NCI-H1930 (cell line): ENCODE data around the gene SMIM14.
A peak's percentile ranks its signal among the peaks of the same experiment; 100 is the strongest.
"Not testable (repeated sequence)": the region's sequence is repeated elsewhere in the genome, so short reads cannot be mapped to it uniquely, and the experiment has no call there.

Experiments
- DNase-seq, 2 experiments: peaks; one replicate each; lab custom pipeline; 2025; lab: John Stamatoyannopoulos, UW

The SMIM14 gene

DNA sequence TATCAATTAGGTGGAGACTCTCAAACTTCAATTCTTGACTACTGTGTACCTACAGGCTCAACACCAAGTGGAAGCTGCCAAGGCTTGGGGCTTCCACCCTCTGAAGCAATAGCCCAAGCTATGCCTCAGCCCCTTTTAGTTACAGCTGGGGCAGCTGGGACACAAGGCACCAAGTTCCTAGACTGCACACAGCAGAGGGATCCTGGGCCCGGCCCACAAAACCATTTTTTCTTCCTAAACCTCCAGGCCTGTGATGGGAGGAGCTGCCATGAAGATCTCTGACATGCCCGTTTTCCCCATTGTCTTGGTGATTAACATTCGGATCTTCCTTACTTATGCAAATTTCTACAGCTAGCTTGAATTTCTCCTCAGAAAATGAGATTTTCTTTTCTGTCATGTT is 108.0 kb downstream of the SMIM14 start:
- no peak for DNase-seq

DNA sequence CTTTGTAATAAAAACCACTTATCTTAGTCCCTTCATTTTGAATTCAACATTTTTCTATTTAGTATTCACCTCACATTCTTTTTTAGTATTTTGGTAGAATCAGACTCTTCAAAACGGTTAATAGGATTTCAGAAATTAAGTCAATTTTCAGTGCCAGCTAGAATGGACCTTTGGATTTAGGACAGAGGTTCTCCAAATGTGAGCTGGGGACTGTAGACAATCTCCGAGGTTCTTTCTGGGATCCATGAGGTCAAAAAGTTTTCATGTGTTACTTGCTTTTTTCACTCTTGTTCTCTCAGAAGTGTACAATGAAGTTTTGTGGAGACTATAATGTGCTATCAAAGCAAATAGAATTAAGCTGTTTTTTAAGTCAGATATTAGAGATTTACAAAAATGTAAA is 109.1 kb downstream of the SMIM14 start:
- no peak for DNase-seq

DNA sequence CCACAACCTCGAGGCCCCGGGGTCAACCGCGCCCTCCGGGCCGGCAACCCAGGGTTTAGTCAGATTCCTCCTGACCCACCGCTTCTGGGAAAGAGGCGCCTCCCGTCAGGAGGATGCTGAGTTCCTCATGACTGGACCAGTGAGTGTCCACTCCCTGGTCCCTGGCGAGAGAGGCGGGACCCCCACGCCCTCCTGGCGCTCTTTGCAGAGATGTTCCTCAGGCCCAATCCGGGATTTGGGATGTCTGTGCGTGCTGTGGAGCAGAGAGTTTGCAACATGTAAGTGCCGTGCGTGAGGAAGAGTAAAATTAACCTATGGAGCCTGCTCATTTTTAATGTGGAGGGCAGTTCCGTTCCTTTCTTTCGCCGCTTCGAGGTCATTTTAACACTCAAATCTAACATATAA is 110.6 kb downstream of the SMIM14 start:
- DNase-seq = peak in 1 of 2 experiments; percentile 35

DNA sequence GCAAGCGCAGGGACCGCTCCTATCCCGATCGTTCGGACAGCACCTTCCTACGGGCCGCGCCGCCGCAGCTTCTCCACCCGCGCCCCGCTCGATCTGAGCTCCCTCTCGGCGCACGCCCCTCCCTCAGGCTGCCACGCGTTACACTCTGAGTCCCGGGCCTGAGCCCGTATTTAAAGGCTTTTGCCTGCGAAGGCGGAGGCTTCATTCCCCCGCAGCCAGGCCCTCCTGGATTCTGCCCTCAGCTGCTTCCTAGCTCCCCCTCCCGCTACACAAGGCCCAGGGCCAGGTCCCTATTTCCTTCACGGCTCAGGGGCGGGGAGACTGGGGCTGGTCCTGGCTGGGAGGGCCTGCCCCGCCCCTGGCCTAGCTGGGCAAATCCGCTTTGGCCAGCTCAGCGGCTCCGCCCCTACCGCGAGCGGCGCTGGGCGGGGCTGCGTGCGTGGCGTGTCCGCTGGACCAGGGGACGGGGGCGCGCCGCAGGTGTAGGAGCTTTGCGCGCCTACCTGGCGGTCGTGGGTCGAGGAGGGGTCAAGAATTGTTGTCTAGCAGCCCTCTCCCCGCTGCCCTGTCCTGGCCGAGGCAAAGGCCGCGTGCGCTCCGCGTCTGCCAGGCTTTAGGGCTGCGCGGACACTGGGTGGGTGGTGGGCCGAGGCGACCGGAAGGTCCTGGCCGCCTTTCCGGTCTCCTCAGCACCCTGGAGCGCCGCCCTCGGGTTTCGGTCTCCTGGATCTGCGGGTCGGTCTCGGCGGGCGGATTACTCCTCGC is 111.2 kb downstream of the SMIM14 start, which contains the start of gene UGDH:
Gene UGDH (minus strand): TSS at position 144 of the 765 bp plus-strand sequence. CDS start 5,927 bp downstream, outside the sequence.
- peak; percentile 83 to 89 for DNase-seq

DNA sequence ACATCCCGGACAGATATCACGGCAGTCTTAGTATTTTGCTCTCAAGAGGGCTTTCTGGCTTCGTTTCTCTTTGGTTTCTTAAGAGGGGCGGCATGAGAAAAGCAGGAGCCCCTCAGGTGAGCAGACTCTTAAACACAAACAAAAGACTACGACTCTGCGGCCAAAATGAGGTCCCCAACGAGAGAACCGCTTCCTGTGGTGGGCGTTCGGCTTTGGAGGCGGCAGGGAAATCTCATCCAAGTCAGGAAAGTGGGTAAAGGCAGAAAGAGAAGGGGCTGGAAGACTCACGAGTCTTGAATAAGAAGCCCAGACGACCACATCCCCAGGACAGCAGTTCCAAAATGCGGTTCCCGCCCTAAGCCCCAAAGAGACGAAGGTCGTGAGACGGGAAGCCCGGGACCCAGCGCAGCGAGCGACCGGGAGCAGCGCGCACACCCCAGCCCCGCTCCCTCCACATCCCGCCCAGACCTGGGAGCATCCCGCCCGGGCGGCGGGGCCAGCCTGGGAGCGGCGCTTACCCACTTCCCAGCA is 111.8 kb downstream of the SMIM14 start:
- no peak for DNase-seq

DNA sequence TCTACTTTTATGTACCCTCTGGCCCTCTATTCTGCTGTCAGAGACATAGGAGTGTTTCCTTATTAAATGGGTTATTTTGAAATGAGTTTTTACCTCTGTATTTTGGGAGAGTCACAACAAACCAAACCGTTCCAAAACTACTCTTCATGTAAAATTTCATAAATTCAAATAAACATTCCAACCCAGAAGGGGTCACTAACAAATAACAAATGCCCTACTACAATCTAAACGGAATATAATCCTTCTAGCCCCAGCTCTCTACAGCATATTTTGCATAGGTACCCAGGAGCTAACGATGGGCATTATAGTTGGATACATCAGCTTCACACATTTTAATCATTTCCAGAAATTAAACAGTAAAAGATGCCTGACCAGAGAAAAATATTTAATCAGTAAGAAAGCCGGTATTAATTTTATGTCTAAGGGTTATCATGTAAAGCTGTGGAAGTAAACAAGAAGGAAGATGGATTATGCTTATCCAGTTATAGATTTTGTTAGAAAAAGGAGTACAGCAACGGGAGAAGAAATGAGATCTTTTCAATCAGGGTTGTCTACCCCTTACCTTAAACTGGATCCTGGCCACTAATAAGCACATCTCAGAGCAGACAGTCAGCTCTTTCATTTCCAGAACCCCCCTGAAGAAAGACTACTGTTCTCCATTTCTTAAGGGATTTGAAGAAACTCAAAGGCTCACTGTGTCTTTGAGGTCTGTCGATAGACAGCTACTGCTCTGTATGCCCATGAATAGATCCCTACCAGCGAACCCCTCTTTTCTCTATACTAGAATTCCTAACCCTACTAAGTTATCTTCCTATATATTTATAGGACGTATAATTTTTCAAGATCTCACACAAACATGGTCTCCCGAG is 112.6 kb downstream of the SMIM14 start:
- no peak for DNase-seq

DNA sequence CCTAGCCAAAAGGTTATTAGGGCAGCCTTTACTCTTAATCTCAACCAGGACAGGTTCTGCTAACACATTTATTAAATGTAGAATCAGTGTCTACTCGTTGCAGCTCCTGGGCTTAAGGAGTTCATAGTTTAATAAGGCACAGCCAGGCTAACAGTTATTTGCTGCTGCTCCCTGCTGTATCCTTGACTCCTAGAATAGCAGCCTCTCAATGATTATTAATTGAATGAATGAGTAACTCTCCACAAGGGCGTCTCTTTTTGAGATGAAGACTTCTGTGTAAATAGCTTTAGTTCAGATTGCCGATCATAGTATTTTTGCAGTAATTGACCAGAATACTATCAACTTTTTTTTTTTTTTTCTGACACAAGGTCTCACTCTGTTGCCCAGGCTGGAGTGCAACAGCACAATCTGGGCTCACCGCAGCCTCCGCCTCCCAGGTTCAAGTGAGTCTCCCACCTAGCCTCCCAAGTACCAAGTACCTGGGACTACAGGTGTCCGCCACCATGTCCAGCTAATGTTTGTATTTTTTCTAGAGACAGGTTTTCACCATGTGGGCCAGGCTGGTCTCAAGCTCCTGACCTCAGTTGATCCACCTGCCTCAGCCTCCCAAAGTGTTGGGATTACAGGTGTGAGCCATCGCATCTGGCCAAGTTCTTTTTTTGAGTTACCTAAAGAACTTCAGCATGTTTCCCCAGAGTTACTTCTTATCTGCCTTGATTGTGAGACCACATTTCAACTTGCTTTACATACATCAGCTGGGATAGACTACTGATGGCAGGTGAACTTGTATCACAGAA is 114.3 kb downstream of the SMIM14 start:
- no peak for DNase-seq

DNA sequence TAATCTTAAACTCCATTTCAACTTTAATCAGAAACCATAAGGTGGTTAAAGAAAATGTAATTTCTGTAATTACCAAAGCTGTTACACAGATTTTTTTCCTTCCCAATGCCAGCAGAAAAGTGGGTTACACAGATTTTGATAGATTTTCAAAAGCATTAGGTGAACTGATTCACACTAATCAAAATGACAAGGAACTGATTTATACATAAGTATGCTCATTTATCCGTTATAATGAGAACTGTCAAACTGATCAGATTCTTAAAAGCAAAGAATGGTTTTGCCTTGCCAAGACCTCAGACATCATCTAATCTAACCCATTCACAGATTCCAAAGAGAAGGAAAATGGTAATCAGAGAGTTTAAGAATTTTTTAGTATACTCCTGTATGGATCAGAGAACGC is 116.6 kb downstream of the SMIM14 start:
- no peak for DNase-seq

DNA sequence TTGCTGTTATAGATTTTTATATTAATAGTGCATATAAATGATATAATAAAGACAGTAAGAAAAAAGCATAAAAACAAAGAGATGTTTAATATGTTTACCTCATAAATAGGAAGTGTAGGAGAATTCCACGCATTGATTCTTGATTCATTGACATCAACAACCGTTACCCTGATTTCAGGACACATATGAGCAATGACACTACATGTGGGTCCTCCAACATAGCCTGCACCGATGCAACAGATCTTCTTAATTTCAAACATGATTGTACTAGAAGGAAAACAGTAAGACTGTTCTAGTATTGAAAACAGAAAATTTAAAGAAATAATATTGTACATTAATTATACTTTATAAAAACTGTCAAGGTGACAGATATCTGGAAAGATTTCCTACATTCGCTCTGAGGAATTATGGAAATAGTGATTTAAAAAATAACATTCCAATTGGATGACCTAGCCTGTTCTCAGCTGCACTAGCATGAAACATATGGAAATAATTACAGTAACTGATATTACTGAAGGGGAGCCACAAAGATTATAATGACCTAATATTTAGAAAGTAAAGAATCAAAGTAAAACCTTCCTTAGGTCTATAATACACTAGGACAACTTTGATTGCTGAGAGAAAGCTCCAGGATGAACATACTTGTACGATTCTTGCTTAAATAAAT is 117.3 kb downstream of the SMIM14 start:
- no peak for DNase-seq

DNA sequence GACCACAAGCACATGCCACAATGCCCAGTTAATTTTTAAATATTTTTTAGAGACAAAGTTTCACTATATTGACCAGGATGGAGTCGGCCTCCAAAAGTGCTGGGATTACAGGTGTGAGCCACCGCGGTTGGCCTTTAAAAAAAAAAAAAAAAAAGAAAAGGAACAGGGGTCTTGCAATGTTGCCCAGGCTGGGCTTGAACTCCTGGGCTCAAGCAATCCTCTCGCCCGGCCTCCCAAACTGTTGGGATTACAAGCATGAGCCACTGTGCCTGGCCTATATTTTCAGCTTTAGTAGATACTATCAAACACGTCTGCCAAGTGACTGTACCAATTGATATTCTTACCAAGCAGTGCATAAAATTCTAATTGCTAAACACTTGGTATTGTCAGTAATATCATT is 120.2 kb downstream of the SMIM14 start:
- DNase-seq = no peak

DNA sequence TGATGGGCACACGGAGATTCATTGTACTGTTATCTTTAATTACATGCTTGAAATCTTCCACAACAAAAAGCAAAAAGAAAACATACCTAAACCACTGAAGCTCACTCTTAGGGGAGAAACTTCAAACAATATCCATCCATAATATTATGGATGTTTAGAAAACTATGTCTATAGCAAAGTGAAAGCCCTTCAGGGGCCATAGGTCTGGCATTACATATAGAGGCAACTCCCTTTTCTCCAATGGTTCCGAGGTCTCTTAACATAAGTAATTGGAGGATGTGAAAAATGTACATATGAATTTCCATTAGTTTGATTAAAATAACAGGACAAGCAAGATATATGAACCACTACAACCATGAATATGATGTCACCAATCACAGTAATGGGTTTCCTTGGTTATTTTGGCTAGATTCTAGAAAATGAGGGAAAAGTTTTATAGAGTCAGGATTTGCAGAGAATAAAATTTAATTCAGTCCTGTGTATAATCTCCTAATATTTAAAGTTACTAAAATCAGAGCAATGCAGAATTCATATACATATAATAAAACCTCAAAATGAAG is 122.2 kb downstream of the SMIM14 start:
- no peak for DNase-seq

DNA sequence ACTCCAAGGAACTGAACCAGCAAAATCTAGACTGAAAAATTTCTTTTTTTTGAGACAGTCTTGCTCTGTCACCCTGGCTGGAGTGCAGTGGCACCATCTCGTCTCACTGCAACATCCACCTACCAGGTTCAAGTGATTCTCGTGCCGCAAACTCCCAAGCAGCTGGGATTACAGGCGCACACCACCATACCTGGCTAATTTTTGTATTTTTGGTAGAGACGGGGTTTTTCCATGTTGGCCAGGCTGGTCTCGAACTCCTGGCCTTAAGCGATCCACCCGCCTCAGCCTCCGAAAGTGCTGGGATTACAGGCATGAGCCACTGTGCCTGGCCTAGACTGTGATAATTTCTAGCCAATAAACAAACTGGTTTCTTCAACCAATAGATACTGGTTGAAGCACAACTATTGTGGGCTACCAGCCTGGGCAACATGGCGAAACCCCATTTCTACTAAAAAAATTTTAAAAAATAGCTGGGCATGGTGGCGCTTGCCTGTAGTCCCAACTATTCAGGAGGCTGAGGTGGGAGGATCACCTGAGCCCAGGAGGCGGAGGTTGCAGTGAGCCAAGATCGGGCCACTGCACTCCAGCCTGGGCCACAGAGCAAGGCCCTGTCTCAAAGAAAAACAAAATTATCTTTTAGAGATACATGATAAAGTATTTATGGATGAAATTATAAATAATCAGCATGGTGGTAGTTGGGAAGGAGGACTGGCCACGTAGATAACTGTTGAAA is 122.8 kb downstream of the SMIM14 start:
- not testable (repeated sequence) for DNase-seq

DNA sequence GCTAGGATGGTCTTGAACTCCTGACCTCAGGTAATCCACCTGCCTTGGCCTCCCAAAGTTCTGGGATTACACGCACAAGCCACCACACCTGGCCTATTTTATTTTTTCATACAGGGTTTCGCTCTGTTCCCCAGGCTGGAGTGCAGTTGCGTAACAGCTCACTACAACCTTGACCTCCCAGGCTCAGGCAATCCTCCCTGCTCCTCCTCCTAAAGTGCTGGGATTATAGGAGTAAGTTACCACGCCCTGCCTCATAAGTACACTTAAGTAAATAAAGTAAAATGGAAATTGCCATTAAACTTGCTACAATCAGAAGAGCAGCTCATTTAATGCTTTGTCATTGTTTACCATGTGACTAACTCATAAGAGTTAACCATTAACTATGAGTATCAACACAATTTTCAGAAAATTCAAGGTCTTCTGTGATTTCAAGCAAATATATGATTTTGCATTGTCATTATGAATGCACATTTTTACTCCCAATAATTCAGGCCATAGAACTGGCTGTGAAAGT is 123.7 kb downstream of the SMIM14 start:
- DNase-seq = no peak

DNA sequence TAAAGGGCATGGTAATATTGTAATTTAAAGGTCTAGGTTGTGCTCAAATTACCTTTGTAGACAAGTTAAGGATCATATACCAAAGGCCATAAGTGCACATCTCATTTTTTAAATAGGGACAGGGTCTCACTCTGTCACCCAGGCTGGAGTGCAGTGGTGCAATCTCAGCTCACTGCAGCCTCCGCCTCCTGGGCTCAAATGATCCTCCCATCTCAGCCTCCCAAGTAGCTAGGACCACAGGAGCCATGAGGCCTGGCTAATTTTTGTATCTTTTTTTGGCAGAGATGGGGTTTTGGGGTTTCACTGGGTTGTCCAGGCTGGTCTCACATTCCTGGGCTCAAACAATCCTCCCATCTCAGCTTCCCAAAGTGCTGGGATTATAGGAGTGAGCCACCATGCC is 124.4 kb downstream of the SMIM14 start:
- not testable (repeated sequence) for DNase-seq

DNA sequence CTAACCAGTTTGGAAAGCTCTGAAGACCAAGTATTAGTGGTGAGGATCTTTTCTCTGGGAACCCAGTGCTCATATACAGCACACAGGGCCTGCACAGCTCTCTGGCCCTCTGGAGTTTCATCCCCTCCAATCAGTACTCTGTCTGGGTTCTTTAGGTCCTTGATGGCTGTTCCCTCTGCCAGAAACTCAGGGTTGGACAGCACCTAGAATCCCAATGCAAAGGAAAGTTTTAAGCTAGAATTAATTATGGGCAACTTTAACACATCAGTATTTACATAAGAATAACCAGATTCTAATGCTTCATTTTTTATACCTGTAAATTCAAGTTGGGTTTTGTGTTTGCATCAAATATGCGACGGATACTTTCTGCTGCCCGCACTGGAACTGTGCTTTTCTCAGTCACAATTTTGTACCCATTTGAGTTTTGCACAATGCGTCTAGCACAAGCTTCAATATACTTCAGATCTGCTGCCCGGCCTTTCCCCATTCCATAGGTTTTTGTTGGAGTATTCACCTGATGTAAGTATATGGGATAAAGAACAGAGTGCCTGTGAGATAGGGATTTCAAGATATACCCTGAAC is 128.2 kb downstream of the SMIM14 start:
- DNase-seq = no peak

DNA sequence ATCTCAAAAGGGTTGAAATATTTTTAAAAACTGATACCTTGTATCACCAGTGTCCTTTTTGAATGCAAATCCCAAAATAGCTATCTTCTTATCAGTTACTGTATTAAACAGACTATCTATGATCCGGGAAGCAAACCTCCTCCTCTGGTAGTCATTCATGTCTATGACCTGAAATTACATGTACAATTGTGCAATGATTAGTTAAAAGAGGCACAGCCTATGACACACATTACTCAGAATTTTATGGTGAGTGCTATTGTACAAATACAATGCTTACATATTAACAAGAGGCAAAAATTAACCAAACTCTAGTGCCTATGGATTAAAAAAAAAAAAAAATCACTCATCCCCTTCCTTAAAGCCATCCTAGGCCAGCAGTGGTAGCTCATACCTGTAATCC is 133.1 kb downstream of the SMIM14 start:
- no peak for DNase-seq

DNA sequence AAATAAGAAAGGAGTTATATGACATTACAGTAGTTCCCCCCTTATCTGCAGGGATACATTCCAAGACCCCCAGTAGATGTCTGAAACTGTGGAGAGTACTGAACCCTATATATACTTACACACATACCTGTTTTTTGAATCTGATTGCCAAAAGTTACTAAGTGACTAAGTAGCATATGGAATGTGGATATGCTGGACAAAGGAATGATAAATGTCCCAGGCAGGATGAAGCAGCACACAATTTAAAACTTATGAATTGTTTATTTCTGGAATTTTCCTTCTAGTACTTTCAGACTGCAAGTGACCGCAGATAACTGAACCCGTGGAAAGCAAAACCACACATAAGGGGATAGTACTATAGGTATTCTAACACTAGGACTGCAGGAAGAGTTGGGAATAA is 134.1 kb downstream of the SMIM14 start:
- no peak for DNase-seq

DNA sequence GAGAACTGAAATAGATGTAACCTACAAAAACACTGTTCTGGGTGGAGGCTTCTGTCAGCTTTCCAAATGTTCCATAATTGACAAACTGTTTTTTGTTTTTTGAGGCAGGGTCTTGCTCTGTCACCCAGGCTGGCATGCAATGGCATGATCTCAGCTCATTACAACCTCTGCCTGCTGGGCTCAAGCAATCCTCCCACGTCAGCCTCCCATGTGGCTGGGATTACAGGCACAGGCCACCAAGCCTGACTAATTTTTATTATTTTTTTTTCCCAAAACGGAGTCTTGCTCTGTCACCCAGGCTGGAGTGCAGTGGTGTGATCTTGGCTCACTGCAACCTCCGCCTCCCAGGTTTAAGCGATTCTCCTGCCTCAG is 136.0 kb downstream of the SMIM14 start:
- DNase-seq = not testable (repeated sequence)

DNA sequence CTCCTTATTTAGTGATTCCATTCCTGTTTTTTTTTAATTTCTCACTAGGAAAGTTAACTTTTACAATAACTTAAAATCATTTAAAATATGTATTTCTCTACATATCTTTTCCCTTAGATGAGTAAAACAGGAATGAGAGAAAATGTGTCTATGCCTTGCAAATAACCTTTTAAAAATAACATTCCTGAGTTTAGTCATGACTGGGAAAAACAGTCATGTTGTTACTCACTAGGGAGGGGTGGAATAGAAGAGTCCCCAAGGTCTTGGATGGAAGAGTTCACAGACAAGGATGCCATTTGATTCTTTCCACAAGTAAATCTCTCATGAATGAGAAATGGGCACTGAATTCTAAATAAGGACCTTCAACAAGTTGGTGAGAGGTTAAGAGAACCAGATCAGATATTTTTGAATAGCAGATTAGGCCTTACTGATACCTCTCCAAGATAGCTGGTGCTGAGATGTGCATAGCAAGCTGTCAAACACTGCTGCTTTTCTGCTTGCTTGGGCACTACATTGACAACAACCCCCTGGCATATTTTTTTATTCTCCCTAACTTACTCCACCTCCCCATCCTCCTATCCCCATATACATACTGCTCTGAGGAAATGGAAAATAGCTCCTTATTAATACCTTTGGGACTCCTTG is 136.5 kb downstream of the SMIM14 start:
- DNase-seq = no peak

DNA sequence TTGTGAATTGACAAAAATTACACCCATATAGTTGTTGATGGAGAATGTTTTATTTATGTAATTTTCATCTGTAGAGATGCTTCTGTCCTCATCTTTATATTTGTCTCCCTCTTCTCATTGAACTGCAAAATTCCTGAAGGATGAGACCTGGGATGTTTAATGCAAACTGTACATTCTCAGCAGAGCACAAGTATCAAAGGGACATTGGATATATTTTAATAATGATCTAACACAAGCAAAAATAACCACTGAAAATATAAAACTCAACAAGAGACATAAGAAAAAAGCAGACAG is 140.0 kb downstream of the SMIM14 start:
- DNase-seq = no peak
